Measurements from ENCODE around the gene VWA5B2. TPM values are rescaled to one million over a fixed set of nuclear protein-coding genes. Genes with fewer than 3 reads are reported as not detected.

The VWA5B2 gene
- total RNA-seq, 1 experiment from 2014 or later: 0.44 TPM

- CTCF ChIA-PET: interaction anchor here (0.7 kb wide), 2 partner anchors 129 to 348 kb away, joined by 3 to 4 read pairs; no protein-coding TSS in a partner anchor
These were observed 6.9 kb upstream of the VWA5B2 start for GRCh38 chr3:184222521-184222920.

GRCh38 chr3:184223946-184224345, 5.4 kb upstream of the VWA5B2 start:
- no peaks in the 10 kb centered on the region for H3K36me3 Mint-ChIP-seq
- ChIA-PET CTCF (no interaction called here), POLR2A (no interaction called here)
- peaks cover 32% of the 10 kb centered on the region for H3K27me3 Mint-ChIP-seq (ENCODE audit: low read depth)
- H3K4me1 Mint-ChIP-seq: peaks cover 2% of the 10 kb centered on the region; the same call in 1 of the 2 replicates
- no peak for DNase-seq (ENCODE audit: low spot score)
- no peak overlapping the region for H3K4me3 Mint-ChIP-seq
- TF ChIP-seq E2F4 (CRISPR knock-in tag; IDR thresholded peaks at IDR 0.05; ENCODE audit: borderline replicate concordance, low read depth) (no peak), SP1 (CRISPR knock-in tag; conservative IDR thresholded peaks at IDR 0.05) (no peak), IRF2 (CRISPR knock-in tag; IDR thresholded peaks at IDR 0.05; ENCODE audit: borderline replicate concordance, low read depth) (no peak), ZNF423 (CRISPR knock-in tag; IDR thresholded peaks at IDR 0.05) (no peak), AR (CRISPR knock-in tag; IDR thresholded peaks at IDR 0.05) (no peak), E2F1 (CRISPR knock-in tag; IDR thresholded peaks at IDR 0.05) (no peak), ETV6 (CRISPR knock-in tag; IDR thresholded peaks at IDR 0.05) (no peak), MXD4 (CRISPR knock-in tag; IDR thresholded peaks at IDR 0.05; ENCODE audit: borderline replicate concordance) (no peak), GABPB1 (CRISPR knock-in tag; IDR thresholded peaks at IDR 0.05) (no peak)
- ATAC-seq: no peak
- no peak overlapping the region for H3K27ac Mint-ChIP-seq
- H3K9me3 Mint-ChIP-seq: no peaks in the 10 kb centered on the region

More at GRCh38 chr3:184222521-184222920, 6.9 kb upstream of the VWA5B2 start:
- H3K27ac Mint-ChIP-seq: no peak overlapping the region
- H3K36me3 Mint-ChIP-seq: no peaks in the 10 kb centered on the region
- ATAC-seq (no peak), DNase-seq (ENCODE audit: low spot score) (no peak)
- peaks cover 17% of the 10 kb centered on the region for H3K27me3 Mint-ChIP-seq (ENCODE audit: low read depth)
- TF ChIP-seq KAT7 (CRISPR knock-in tag; IDR thresholded peaks at IDR 0.05; ENCODE audit: borderline replicate concordance) (no peak), TCF7 (CRISPR knock-in tag; IDR thresholded peaks at IDR 0.05; ENCODE audit: low read depth) (no peak)
- POLR2A ChIA-PET: interaction anchor here (0.6 kb wide), 1 partner anchor 1930 kb away, joined by 3 read pairs; no protein-coding TSS in a partner anchor
- no peaks in the 10 kb centered on the region for H3K9me3 Mint-ChIP-seq
- H3K4me1 Mint-ChIP-seq: no peaks in the 10 kb centered on the region
- H3K4me3 Mint-ChIP-seq: no peak overlapping the region

GRCh38 chr3:184227481-184227935, 1.9 kb upstream of the VWA5B2 start:
- POLR2A ChIA-PET: interaction anchor here (0.6 to 2.5 kb wide), 3 partner anchors 14 to 59 kb away, joined by 3 to 6 read pairs (median 5); no protein-coding TSS in a partner anchor
- Mint-ChIP-seq H3K27me3 (ENCODE audit: low read depth) (peaks cover 62% of the 10 kb centered on the region), H3K36me3 (no peaks in the 10 kb centered on the region), H3K4me1 (peaks cover 8% of the 10 kb centered on the region; the same call in 1 of the 2 replicates), H3K4me3 (no peak overlapping the region), H3K9me3 (no peaks in the 10 kb centered on the region), H3K27ac (no peak overlapping the region)
- peak; percentile 72 for DNase-seq (ENCODE audit: low spot score)
- ATAC-seq: peak; percentile 62
- CTCF ChIA-PET: interaction anchor here (0.6 to 5.3 kb wide), 40 partner anchors 10 to 804 kb away, joined by 3 to 88 read pairs (median 4); partner anchors contain the start of genes ABCC5, ABCF3, CAMK2N2 and DVL3
- TF ChIP-seq NFYB (CRISPR knock-in tag; conservative IDR thresholded peaks at IDR 0.05; ENCODE audit: low read depth) (no peak), CTCF (IDR thresholded peaks at IDR 0.05) (peak; percentile 97), CREM (CRISPR knock-in tag; IDR thresholded peaks at IDR 0.05) (no peak), TEAD4 (CRISPR knock-in tag; IDR thresholded peaks at IDR 0.05) (no peak), RELA (CRISPR knock-in tag; IDR thresholded peaks at IDR 0.05; ENCODE audit: borderline replicate concordance) (no peak), PREB (CRISPR knock-in tag; IDR thresholded peaks at IDR 0.05; ENCODE audit: borderline replicate concordance) (no peak), NFATC4 (CRISPR knock-in tag; IDR thresholded peaks at IDR 0.05) (no peak), ARID4B (CRISPR knock-in tag; IDR thresholded peaks at IDR 0.05; ENCODE audit: borderline replicate concordance) (no peak)

All from WTC11 (cell line).